GM23248 (cell line): ENCODE results near the gene XPO4.

Experiments
- EZH2 ChIP-seq: fragments of 200-600 bp; sonication (generic); IDR thresholded peaks from 2 replicates; pipeline ENCODE4 v1.6.1; 2018; ENCODE audit warnings: antibody characterized with exemption, mild to moderate bottlenecking; ENCODE audit not compliant: insufficient read depth, poor library complexity, severe bottlenecking
- EZH2phosphoT487 ChIP-seq: fragments of 200-600 bp; sonication (generic); IDR thresholded peaks from 2 replicates; pipeline ENCODE4 v1.6.1; 2018; ENCODE audit warnings: antibody characterized with exemption, moderate library complexity, mild to moderate bottlenecking, low read depth; ENCODE audit not compliant: insufficient read depth

DNA sequence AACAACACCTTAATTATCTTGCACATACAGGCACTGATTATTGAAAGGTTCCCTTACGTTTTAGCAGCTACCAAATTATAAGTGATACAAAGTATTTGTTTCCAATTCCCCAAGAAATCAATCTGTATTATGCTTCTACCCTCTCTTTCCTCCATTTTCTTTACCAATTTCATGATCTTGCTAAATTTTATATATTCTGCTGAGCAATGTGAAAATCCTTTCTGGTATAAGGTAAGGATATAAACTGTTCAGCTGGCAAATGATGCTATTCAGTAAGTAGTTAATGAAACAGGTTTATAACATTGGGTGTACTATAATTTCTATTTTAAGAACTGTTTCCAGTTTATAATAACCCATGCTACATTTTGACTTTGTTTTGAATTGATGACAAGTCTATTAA, 127.8 kb downstream of the XPO4 start:
- TF ChIP-seq EZH2 (no peak), EZH2phosphoT487 (no peak)
